Measurements from ENCODE around the gene AP2M1. TPM values are rescaled to one million over a fixed set of nuclear protein-coding genes. Genes with fewer than 3 reads are reported as not detected.

Gene AP2M1
- total and polyA plus RNA-seq, 2 of the 8 experiments (the other 6 are each of a cell fraction or from before 2014, with no cell fraction given): 403 to 454 TPM

DNA sequence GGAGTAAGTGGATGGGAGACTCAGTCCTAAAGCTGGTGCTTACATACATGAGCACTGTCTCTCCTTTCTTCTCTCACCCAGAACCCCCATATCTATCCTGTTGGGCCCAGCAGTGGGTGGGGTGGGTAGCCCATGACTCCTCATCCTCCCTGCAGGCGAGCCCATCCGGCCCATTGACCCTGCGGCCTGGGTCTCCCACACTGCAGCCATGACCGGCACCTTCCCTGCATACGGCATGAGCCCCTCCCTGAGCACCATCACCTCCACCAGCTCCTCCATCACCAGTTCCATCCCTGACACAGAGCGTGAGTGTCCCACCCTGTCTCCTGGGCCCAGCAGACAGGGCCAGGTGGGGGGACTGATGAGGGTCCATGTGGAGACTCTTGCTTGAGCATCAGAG lies 8.0 kb upstream of the AP2M1 start:
- H3K23me2 ChIP-seq (ENCODE audit: low read depth, low read length): no peaks in the 10 kb centered on the region; the same call in 1 of the 2 replicates
- WGBS, 2 experiments (ENCODE audit: extremely low coverage in 1 of 2, insufficient coverage in 1 of 2, insufficient read length in 1 of 2, insufficient replicate concordance in 2 of 2, low coverage in 1 of 2, low lambda C conversion rate in 2 of 2, missing lambda C conversion rate in 1 of 2): 88% methylated on average over 6 of the region's 6 CpGs; no CpG with 5 or more reads in 1 of the 2 experiments
- TF ChIP-seq, protein P1, sequence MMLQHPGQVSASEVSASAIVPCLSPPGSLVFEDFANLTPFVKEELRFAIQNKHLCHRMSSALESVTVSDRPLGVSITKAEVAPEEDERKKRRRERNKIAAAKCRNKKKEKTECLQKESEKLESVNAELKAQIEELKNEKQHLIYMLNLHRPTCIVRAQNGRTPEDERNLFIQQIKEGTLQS (IDR thresholded peaks at IDR 0.05; ENCODE audit: insufficient read depth, low read depth, low read length): no peak
- TF ChIP-seq POLR2AphosphoS5 (IDR thresholded peaks at IDR 0.05; ENCODE audit: low read depth, low read length) (no peak), RNF2 (IDR thresholded peaks at IDR 0.05; ENCODE audit: borderline replicate concordance, low read depth, low read length, missing control alignments, poor library complexity, severe bottlenecking) (no peak), SRF (IDR thresholded peaks at IDR 0.05; ENCODE audit: low read depth, low read length) (no peak), CBX5 (IDR thresholded peaks at IDR 0.05; ENCODE audit: low read depth, low read length) (no peak)

More for the DNA sequence above, 8.0 kb upstream of the AP2M1 start:
- Histone ChIP-seq H3K14ac (ENCODE audit: insufficient read length) (no peak overlapping the region), H4K20me1 (replicated peaks in 1 of 2; ENCODE audit: control insufficient read depth in 1 of 2, insufficient read depth in 2 of 2, low read length in 2 of 2) (peaks cover 5 to 8% of the 10 kb centered on the region in 2 experiments), H2BK12ac (ENCODE audit: low read depth, low read length) (no peak overlapping the region), H3K23ac (ENCODE audit: insufficient read length) (no peak overlapping the region), H2BK15ac (ENCODE audit: low read length) (no peak overlapping the region), H3K4ac (replicated peaks; ENCODE audit: insufficient read length, low read depth, low read length) (no peak overlapping the region), H2AK5ac (ENCODE audit: low read depth, low read length) (no peak overlapping the region), H3K4me1 (replicated peaks in 1 of 4; ENCODE audit: control insufficient read depth in 3 of 4, insufficient read depth in 4 of 4, low read length in 3 of 4) (no peaks in the 10 kb centered on the region), H3K4me3 (ENCODE audit: extremely low read depth in 1 of 4, insufficient read depth in 2 of 4, low read depth in 3 of 4, low read length in 4 of 4) (no peak overlapping the region), H4K5ac (ENCODE audit: insufficient read length, low read depth, low read length) (no peak overlapping the region), H3K79me1 (ENCODE audit: low read depth, low read length) (0 out of 2 replicates have a peak, but pooled peaks cover 4% of the 10 kb centered on the region), H2BK5ac (ENCODE audit: low read depth, low read length) (no peak overlapping the region), H3K56ac (replicated peaks; ENCODE audit: insufficient read length, low read depth, low read length) (no peak overlapping the region), H3K9ac (replicated peaks in 1 of 4; ENCODE audit: extremely low read depth in 1 of 4, low read depth in 3 of 4, low read length in 3 of 4) (no peak overlapping the region), H3K9me3 (ENCODE audit: insufficient read depth in 2 of 2, low read depth in 1 of 2, low read length in 1 of 2) (no peaks in the 10 kb centered on the region), H2BK20ac (ENCODE audit: low read length) (no peak overlapping the region), H3K79me2 (ENCODE audit: control insufficient read depth in 1 of 2, insufficient read depth in 2 of 2, low read length in 2 of 2) (peaks cover 0 to 6% of the 10 kb centered on the region in 2 experiments; a peak in 2 of 4 replicates), H2AFZ (ENCODE audit: low read length) (no peak overlapping the region), H2BK120ac (replicated peaks; ENCODE audit: low read depth, low read length) (no peak overlapping the region), H3K36me3 (ENCODE audit: control insufficient read depth in 2 of 4, insufficient read depth in 4 of 4, low read length in 3 of 4) (peaks cover 7 to 59% (median 31%) of the 10 kb centered on the region in 4 experiments), H4K8ac (ENCODE audit: extremely low read depth, insufficient read depth, low read length) (0 out of 2 replicates have a peak overlapping the region, but pooled peaks have one; percentile 14), H3K4me2 (ENCODE audit: insufficient read depth in 1 of 2, low read depth in 2 of 2, low read length in 2 of 2) (no peak overlapping the region), H3K18ac (ENCODE audit: extremely low read depth, low read length) (no peak overlapping the region), H3K27me3 (replicated peaks in 1 of 4; ENCODE audit: control insufficient read depth in 3 of 4, extremely low read depth in 1 of 4, insufficient read depth in 3 of 4, low read length in 3 of 4) (no peaks in the 10 kb centered on the region), H3K27ac (ENCODE audit: low read depth, low read length) (no peak overlapping the region), H4K91ac (replicated peaks; ENCODE audit: insufficient read length, low read length) (no peak overlapping the region)
- FAIRE-seq (no peak), DNase-seq (ENCODE audit: low read depth in 1 of 2, low spot score in 2 of 2) (no peak)
- POLR2A ChIA-PET (ENCODE audit: partially characterized antibody): no interaction called here
- CTCF ChIA-PET (ENCODE audit: partially characterized antibody): no interaction called here
